Jurkat, Clone E6-1 (cell line): ENCODE measurements around the gene MTG1.
"Not testable (repeated sequence)": the region's sequence is repeated elsewhere in the genome, so short reads cannot be mapped to it uniquely, and the experiment has no call there.

Source experiments
- DNase-seq: peaks from one replicate; pipeline ENCODE4 v3.0.0-alpha.2; 2011; ENCODE audit warnings: low read depth, low spot score
- H3K4me3 ChIP-seq: 2 replicates; pipeline ENCODE4 v1.5.1; 2011; ENCODE audit warnings: mild to moderate bottlenecking, low read length, control low read depth, moderate library complexity

MTG1 gene

GRCh38 chr10:133414401-133414800 lies 20.4 kb downstream of the MTG1 start:
- DNase-seq, H3K4me3 ChIP-seq: not testable (repeated sequence)

GRCh38 chr10:133415752-133416151 lies 21.8 kb downstream of the MTG1 start:
- DNase-seq = no peak

DNA sequence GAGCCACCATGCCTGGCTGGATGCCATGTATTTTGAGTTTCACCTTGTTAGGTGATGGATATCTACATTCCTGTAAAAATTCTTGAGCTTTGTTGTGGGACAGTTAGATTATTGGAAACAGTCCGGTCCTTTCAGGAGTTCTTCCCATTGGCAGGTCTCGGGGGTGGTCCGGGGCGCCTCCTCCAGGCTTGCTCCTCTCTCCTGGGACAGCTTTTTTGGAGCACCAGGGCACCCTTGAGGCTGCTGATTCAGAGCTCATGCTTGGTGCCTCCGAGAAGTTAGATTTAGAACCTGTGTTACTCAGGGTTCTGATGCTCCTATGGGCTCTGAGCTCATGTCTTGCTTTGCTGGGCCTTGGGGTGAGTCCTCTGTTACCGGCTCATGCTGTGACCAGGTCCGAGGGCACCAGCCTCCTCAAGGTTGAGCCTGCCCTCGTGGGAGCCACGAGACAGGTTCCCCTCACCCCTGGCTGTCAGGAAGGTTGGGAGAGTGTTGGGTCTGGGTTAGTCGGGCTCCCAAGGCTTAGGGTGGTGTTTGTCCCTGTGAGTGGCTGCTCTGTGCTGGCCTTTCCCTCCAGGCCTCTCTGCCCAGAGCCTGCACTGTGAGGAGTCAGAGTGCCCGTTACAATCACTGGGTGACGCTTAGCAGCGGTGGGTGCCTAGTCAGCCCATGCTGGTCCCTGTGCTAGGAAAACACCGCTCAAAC lies 24.5 kb downstream of the MTG1 start:
- no peak overlapping the region for H3K4me3 ChIP-seq
- no peak for DNase-seq

More at GRCh38 chr10:133415752-133416151, 21.8 kb downstream of the MTG1 start:
- no peak overlapping the region for H3K4me3 ChIP-seq

DNA sequence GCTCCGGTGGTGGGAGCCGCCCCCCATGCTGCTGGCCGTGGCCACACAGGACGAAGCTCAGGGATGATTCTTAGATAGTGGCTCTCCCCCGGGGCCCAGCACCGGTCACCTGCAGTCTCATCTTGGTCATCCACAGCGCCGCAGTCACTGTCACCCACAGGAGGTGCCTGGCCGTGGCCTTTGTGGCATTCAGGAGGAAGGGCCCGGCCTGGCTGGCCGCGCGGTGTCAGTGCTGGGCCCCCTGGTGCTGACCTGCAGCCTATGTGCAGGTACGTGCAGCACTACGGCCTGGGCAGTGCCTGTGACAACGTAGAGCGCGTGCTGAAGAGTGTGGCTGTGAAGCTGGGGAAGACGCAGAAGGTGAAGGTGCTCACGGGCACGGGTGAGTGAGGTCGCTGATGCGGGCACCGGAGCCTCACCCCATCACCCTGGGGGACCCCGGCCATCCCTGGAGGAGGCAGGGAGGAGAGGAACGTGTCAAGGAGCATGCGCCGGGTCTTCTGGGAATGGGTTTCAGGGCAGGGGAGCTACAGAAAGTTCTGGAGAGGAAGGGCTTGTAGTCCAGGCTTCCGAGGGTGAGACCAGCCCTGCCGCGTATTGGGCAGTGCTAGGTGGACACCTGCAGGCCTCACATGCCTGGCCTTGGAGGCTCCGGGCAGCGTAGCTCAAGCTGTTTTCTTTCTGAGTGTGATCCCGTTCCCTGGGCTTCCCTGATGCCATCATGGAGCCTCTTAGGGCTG lies 25.4 kb downstream of the MTG1 start:
- no peak overlapping the region for H3K4me3 ChIP-seq
- no peak for DNase-seq

- no peak overlapping the region for H3K4me3 ChIP-seq
- DNase-seq = no peak
These were observed 26.1 kb downstream of the MTG1 start for GRCh38 chr10:133420028-133420427.

- H3K4me3 ChIP-seq = no peak overlapping the region
- DNase-seq = no peak
These were observed 26.6 kb downstream of the MTG1 start for GRCh38 chr10:133420579-133420978.

GRCh38 chr10:133421336-133422222 lies 27.6 kb downstream of the MTG1 start:
- no peak overlapping the region for H3K4me3 ChIP-seq
- no peak for DNase-seq

GRCh38 chr10:133422223-133422806 lies 28.4 kb downstream of the MTG1 start:
- no peak for DNase-seq
- no peak overlapping the region for H3K4me3 ChIP-seq

DNA sequence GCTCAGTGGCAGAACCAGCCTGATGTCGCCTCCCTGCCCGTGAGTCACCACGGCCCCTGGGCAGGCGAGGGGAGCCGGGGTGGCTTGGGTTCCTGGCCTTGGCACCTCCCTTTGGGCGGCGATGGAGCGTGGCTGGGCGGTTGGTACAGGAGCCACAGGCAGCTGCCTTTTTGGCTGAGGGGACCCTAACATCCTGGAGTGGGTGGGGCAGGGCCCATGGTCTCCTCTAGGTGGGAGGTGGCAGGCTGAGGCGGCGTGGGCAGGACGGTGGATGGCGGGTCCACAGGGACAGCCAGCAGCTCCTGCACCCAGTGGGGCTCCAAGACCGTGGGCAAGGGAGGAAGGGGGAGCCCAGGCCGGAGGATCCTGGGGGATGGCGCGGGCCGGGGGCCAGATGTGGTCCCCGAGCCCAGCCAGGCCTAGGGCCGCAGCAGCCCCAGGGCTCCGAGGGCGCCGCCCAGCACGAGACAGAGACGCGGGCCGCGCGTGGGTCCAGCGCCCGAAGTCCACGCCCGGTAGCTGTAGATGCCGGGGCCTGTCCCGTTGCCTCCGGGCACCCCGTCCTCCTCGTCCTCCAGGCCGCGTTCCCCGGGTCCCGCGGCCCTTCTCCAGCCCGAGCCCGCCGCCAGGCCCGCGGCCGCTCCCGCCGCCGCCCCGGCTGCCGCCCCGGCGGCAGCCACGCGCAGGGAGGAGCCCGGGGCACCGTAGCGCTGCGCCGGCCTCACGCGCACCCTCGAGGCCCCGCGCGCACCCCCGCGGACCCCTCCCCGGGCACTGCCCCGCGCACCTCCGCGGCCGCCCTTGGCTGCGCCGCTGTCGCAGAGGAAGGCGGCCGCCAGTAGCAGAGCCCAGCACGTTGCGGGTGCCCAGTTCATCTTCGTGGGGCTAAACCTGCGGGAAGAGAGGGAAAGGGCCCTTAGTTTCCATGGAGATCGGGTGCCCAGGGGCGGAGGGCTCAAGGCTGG lies 29.1 kb downstream of the MTG1 start:
- DNase-seq = no peak
- H3K4me3 ChIP-seq = no peak overlapping the region

DNA sequence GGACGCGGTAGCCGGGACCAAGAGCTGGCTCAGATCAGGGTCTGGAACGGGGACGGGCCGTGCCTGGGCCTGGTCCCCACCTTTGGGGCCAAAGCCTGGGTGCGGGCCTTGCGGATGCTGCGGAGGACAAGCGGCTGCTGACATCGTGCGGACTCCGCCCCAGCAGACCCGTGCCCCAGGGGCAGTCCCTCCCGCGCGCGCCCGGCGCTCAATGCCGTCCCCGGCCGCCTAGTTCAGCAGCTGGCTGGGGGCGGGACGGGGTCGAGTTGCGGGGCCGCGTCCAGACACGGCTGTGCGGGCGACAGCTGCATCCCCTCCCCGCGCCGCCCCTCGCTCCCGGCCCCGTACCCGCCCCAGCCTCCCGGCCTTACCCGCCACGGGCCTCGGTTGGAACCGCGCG lies 30.1 kb downstream of the MTG1 start:
- not testable (repeated sequence) for DNase-seq, H3K4me3 ChIP-seq

DNA sequence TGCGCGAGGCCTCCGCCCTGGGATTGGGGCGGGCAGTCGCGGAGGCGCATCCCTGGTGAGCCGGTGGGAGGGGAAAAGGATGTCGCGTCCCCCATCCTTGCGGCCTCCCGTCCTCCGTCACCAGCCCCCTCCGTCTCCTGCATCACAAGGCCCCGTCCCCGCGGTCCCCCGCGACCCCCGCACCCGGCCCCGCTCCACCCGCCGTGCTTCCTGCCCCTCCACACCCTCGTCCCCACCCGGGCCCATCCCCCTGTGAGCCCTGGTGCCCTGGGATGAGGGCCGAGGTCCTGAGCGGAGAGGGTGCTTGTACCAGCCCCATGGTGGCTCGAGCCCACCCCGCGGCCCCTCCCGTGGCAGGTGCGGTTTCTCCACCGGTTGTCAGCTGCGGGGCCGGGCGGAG lies 30.6 kb downstream of the MTG1 start, which contains the start of gene SPRN:
SPRN (minus strand) TSS at position 25 of the 400 bp plus-strand sequence. CDS start 944 bp downstream, outside the sequence.
- H3K4me3 ChIP-seq, DNase-seq: not testable (repeated sequence)

DNA sequence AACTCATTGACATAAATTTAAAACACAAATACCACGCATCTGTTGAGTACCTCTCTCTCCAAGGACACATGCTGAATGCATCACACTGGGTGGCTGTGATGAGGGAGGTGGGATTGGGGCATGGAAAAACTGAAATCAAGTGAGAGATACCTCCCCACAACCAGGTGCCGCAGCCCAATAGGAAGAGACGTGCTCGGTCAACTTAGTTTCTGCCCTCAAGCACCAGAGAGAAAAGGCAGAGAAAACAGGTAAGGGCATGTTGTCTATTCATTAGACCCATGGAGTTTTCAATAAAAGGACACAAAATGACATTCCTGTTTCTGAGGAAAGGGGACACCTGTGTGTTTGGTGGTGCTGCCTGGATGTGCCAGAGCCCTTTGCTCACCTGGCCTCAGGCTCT lies 35.6 kb downstream of the MTG1 start:
- H3K4me3 ChIP-seq, DNase-seq: not testable (repeated sequence)

GRCh38 chr10:133431888-133432613 lies 38.1 kb downstream of the MTG1 start:
- DNase-seq, H3K4me3 ChIP-seq: not testable (repeated sequence)

GRCh38 chr10:133432789-133433188 lies 38.8 kb downstream of the MTG1 start:
- not testable (repeated sequence) for DNase-seq

DNA sequence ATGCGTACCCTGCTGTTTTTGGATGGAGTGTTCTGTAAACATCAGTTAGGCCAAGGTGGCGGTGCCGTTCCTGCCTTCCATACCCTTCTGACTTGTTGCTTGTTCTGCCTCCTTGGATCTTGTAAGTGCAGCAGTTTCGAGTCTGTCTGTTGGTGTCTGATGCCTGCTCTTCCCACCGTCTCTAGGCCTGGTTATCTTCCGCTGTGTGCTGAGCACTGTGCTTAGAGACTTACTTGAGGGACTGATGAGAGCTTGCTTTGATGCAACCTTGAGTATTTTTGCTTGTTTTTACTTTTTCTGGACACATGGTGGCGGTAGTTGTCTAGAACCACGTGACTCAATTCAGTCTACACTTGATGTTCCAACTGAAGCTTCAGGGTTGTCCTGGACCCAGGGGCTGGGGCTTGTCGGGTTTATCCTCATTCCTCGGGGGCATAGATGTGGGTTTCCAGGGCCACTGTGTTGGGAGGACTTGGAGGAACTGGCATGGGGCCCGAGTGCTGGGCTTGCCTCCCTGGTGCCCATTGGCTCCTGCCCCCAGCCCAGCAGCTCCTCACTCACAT lies 44.8 kb downstream of the MTG1 start:
- DNase-seq = peak; percentile 76
- H3K4me3 ChIP-seq = no peak overlapping the region

More at GRCh38 chr10:133432789-133433188, 38.8 kb downstream of the MTG1 start:
- H3K4me3 ChIP-seq = not testable (repeated sequence)

DNA sequence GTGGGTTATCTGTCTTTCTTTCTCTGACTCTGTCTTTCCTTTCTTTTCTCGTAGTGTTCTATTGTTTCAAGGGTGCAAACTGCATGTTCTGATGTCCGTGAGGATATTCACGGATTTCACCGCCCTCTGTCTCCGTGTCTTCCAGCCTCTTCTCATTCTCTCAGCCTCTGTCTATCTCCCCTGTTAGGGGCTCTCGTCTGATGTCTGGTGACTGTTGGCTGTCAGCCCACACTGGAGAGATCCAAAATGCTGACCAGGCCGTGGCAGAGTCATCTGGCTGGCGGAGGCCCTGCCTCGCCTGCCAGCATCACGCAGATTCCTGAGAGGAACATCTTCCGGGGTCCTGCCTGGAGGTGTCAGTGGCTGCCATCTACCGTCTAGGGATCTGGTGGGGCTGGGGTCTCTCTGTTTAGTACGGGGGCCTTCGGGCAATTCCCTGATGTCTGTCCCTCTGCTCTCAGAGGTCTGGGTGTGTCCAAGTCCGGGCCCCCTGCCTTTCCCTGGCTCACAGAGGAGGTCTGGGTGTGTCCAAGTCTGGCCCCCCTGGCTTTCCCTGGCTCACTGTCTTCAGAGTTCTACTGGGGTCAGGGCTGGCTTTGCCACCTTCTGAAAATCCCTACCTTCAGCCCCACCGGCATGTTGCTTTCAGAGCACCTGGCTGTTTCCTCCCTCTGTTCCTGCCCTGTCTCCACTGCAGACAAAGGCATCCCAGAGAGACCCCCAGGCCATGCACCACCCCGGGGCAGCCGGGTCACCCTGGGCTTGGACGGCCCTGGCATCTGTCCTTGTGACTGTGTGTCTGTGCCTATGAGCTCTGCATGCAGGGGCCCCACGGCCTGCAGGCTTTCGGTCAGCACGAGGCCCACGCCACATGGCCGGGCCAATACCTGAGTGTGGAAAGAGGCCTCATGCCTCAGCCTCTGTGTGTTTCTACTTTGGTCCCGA lies 45.8 kb downstream of the MTG1 start:
- no peak for DNase-seq
- no peak overlapping the region for H3K4me3 ChIP-seq
